Measurements from ENCODE around the gene SMIM29. TPM values are rescaled to one million over a fixed set of nuclear protein-coding genes. Genes with fewer than 3 reads are reported as not detected.
A peak's percentile ranks its signal among the peaks of the same experiment; 100 is the strongest.

The SMIM29 gene
- 10 to 100 TPM in 2 of 3 donors, 1 to 10 TPM in 1; 9.6 to 14.4 (median 12.2) TPM for polyA plus RNA-seq (ENCODE audit: insufficient read length in 3 of 3)
- long read RNA-seq, donor 1, partial matches to known transcripts, result 0 of 4 reads
- long read RNA-seq, donor 1, other reads (novel, unspliced or antisense), result 0 of 4 reads
- long read RNA-seq, donor 2, transcript SMIM29-205 (5 exons, 1,297 nt), result major isoform, 6 of 9 reads
- long read RNA-seq, donor 2, partial matches to known transcripts, result 0 of 9 reads
- long read RNA-seq, donor 2, other reads (novel, unspliced or antisense), result 0 of 9 reads
- long read RNA-seq, donor 3, transcript SMIM29-205 (5 exons, 1,297 nt), result major isoform, 11 of 18 reads
- long read RNA-seq, donor 3, partial matches to known transcripts, result 0 of 18 reads
- long read RNA-seq, donor 3, other reads (novel, unspliced or antisense), result 0 of 18 reads
- long read RNA-seq, donor 4, partial matches to known transcripts, result 0 of 7 reads
- long read RNA-seq, donor 4, other reads (novel, unspliced or antisense), result 0 of 7 reads
- long read RNA-seq, donor 5, result 0 reads
- long read RNA-seq, donor 6, transcript SMIM29-205 (5 exons, 1,297 nt), result major isoform, 6 of 8 reads
- long read RNA-seq, donor 6, partial matches to known transcripts, result 0 of 8 reads
- long read RNA-seq, donor 6, other reads (novel, unspliced or antisense), result 0 of 8 reads
- long read RNA-seq, donor 7, transcript SMIM29-205 (5 exons, 1,297 nt), result major isoform, 7 of 9 reads
- long read RNA-seq, donor 7, partial matches to known transcripts, result 0 of 9 reads
- long read RNA-seq, donor 7, other reads (novel, unspliced or antisense), result 0 of 9 reads
- long read RNA-seq, donor 8, result 0 reads
- long read RNA-seq, donor 9, transcript SMIM29-205 (5 exons, 1,297 nt), result major isoform, 7 of 13 reads
- long read RNA-seq, donor 9, partial matches to known transcripts, result 6 of 13 reads
- long read RNA-seq, donor 9, other reads (novel, unspliced or antisense), result 0 of 13 reads
- long read RNA-seq, donor 10, transcript SMIM29-205 (5 exons, 1,297 nt), result major isoform, 14 of 23 reads
- long read RNA-seq, donor 10, partial matches to known transcripts, result 5 of 23 reads
- long read RNA-seq, donor 10, other reads (novel, unspliced or antisense), result 0 of 23 reads
- long read RNA-seq, donor 11, partial matches to known transcripts, result 0 of 8 reads
- long read RNA-seq, donor 11, other reads (novel, unspliced or antisense), result 0 of 8 reads
- long read RNA-seq, donor 12, partial matches to known transcripts, result 0 of 4 reads
- long read RNA-seq, donor 12, other reads (novel, unspliced or antisense), result 0 of 4 reads
- long read RNA-seq, donor 13, result 0 reads
- long read RNA-seq, donor 14, partial matches to known transcripts, result 0 of 6 reads
- long read RNA-seq, donor 14, other reads (novel, unspliced or antisense), result 0 of 6 reads
- long read RNA-seq, donor 15, transcript SMIM29-205 (5 exons, 1,297 nt), result major isoform, 6 of 7 reads
- long read RNA-seq, donor 15, partial matches to known transcripts, result 0 of 7 reads
- long read RNA-seq, donor 15, other reads (novel, unspliced or antisense), result 0 of 7 reads
- long read RNA-seq, donor 16, transcript SMIM29-205 (5 exons, 1,297 nt), result major isoform, 23 of 32 reads
- long read RNA-seq, donor 16, transcript SMIM29-201 (5 exons, 792 nt), result minor isoform, 5 of 32 reads
- long read RNA-seq, donor 16, partial matches to known transcripts, result 0 of 32 reads
- long read RNA-seq, donor 16, other reads (novel, unspliced or antisense), result 0 of 32 reads

- DNase-seq (ENCODE audit: extremely low read depth in 1 of 11, low read depth in 9 of 11, low spot score in 4 of 11), result peak; percentile 79 to 93 (median 92)
Observed at GRCh38 chr6:34248727-34249468, at the start of gene SMIM29. TSS of gene SMIM29 (minus strand) at chr6:34249006. CDS start at chr6:34247791, 1,215 bp downstream.

GRCh38 chr6:34295721-34296120, 46.9 kb upstream of the SMIM29 start:
- no peak for DNase-seq (ENCODE audit: extremely low read depth in 1 of 11, low read depth in 9 of 11, low spot score in 4 of 11)

- no peak for DNase-seq (ENCODE audit: extremely low read depth in 1 of 11, low read depth in 9 of 11, low spot score in 4 of 11)
Observed at GRCh38 chr6:34292954-34293353, 44.1 kb upstream of the SMIM29 start.

- no peak for DNase-seq (ENCODE audit: extremely low read depth in 1 of 11, low read depth in 9 of 11, low spot score in 4 of 11)
Observed at GRCh38 chr6:34289137-34289536, 40.3 kb upstream of the SMIM29 start.

- DNase-seq (ENCODE audit: extremely low read depth in 1 of 11, low read depth in 9 of 11, low spot score in 4 of 11), result no peak
Observed at GRCh38 chr6:34288581-34288980, 39.8 kb upstream of the SMIM29 start.

GRCh38 chr6:34285448-34286164, 36.8 kb upstream of the SMIM29 start:
- no peak for DNase-seq (ENCODE audit: extremely low read depth in 1 of 11, low read depth in 9 of 11, low spot score in 4 of 11)

- DNase-seq (ENCODE audit: extremely low read depth in 1 of 11, low read depth in 9 of 11, low spot score in 4 of 11), result no peak
Observed at GRCh38 chr6:34284563-34285447, 36.0 kb upstream of the SMIM29 start.

GRCh38 chr6:34281702-34282334, 33.0 kb upstream of the SMIM29 start:
- DNase-seq (ENCODE audit: extremely low read depth in 1 of 11, low read depth in 9 of 11, low spot score in 4 of 11), result no peak

- DNase-seq (ENCODE audit: extremely low read depth in 1 of 11, low read depth in 9 of 11, low spot score in 4 of 11), result no peak
Observed at GRCh38 chr6:34280216-34280615, 31.4 kb upstream of the SMIM29 start.

- DNase-seq (ENCODE audit: extremely low read depth in 1 of 11, low read depth in 9 of 11, low spot score in 4 of 11), result no peak
Observed at GRCh38 chr6:34278833-34279232, 30.0 kb upstream of the SMIM29 start.

GRCh38 chr6:34277763-34278112, 28.9 kb upstream of the SMIM29 start:
- DNase-seq (ENCODE audit: extremely low read depth in 1 of 11, low read depth in 9 of 11, low spot score in 4 of 11), result no peak

- DNase-seq (ENCODE audit: extremely low read depth in 1 of 11, low read depth in 9 of 11, low spot score in 4 of 11), result no peak
Observed at GRCh38 chr6:34276881-34277762, 28.3 kb upstream of the SMIM29 start.

- no peak for DNase-seq (ENCODE audit: extremely low read depth in 1 of 11, low read depth in 9 of 11, low spot score in 4 of 11)
Observed at GRCh38 chr6:34276191-34276590, 27.4 kb upstream of the SMIM29 start.

GRCh38 chr6:34275128-34275804, 26.5 kb upstream of the SMIM29 start:
- DNase-seq (ENCODE audit: extremely low read depth in 1 of 11, low read depth in 9 of 11, low spot score in 4 of 11), result no peak
